K562 (cell line): ENCODE data around the gene LDB2.

ENCODE experiments used
- ESRRA ChIP-seq: fragments of 450-650 bp; IDR thresholded peaks from 2 replicates; pipeline ENCODE4 v1.6.1; 2014; ENCODE audit warnings: low read depth, mild to moderate bottlenecking, moderate library complexity, borderline replicate concordance
- SREBF2 ChIP-seq: sonication (generic); formaldehyde crosslinking; IDR thresholded peaks from 2 replicates; pipeline ENCODE4 v1.4.0; 2020; ENCODE audit warnings: mild to moderate bottlenecking, missing genetic modification reagents
- ZNF24 ChIP-seq: fragments of 450-650 bp; IDR thresholded peaks from 2 replicates; pipeline ENCODE4 v1.6.1; 2016
- TF ChIP-seq, protein P1 (sequence below): fragments of 450-650 bp; IDR thresholded peaks from 2 replicates; pipeline ENCODE4 v1.6.1; 2016; ENCODE audit warnings: missing biosample characterization, missing genetic modification characterization
- TF ChIP-seq, protein P2 (sequence below), 3 experiments: IDR thresholded peaks in 2 of 3; conservative IDR thresholded peaks in 1 of 3; 2 replicates each; pipeline ENCODE4 v1.5.1; 2011 to 2012; ENCODE audit warnings: low read length in 3 of 3, mild to moderate bottlenecking in 3 of 3, control low read depth in 2 of 3, improper control_type of control experiment in 1 of 3, inconsistent platforms in 1 of 3, low read depth in 1 of 3, mixed read lengths in 1 of 3, moderate library complexity in 1 of 3; ENCODE audit not compliant: insufficient read depth in 2 of 3
- TF ChIP-seq, protein P3 (sequence below): sonication (generic); formaldehyde crosslinking; IDR thresholded peaks from 2 replicates; pipeline ENCODE4 v1.8.1; 2023; ENCODE audit warnings: mild to moderate bottlenecking, missing genetic modification reagents

DNA sequence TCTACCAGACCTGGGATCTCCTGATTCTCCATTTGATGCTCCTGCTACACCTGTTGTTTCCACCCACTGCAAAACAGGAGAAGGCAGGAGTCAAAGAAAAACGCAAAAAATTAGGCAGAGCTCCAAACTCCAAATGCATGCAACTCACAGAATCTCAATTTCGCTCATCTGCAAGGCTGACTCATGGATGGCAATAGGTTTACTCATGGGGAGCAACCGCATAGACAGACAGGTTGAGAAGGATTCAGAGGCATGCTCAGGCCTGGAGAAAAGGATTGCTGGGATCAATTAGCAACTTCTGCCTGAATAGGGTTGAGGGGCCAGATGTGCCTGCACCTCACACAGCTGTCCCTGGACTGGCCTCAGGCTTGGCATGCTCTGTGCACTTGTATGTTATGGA is 231.0 kb downstream of the LDB2 start:
- TF ChIP-seq ZNF24 (no peak), SREBF2 (no peak), ESRRA (no peak)
- TF ChIP-seq, protein P1, sequence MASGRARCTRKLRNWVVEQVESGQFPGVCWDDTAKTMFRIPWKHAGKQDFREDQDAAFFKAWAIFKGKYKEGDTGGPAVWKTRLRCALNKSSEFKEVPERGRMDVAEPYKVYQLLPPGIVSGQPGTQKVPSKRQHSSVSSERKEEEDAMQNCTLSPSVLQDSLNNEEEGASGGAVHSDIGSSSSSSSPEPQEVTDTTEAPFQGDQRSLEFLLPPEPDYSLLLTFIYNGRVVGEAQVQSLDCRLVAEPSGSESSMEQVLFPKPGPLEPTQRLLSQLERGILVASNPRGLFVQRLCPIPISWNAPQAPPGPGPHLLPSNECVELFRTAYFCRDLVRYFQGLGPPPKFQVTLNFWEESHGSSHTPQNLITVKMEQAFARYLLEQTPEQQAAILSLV (tag) = no peak
- TF ChIP-seq, protein P2, sequence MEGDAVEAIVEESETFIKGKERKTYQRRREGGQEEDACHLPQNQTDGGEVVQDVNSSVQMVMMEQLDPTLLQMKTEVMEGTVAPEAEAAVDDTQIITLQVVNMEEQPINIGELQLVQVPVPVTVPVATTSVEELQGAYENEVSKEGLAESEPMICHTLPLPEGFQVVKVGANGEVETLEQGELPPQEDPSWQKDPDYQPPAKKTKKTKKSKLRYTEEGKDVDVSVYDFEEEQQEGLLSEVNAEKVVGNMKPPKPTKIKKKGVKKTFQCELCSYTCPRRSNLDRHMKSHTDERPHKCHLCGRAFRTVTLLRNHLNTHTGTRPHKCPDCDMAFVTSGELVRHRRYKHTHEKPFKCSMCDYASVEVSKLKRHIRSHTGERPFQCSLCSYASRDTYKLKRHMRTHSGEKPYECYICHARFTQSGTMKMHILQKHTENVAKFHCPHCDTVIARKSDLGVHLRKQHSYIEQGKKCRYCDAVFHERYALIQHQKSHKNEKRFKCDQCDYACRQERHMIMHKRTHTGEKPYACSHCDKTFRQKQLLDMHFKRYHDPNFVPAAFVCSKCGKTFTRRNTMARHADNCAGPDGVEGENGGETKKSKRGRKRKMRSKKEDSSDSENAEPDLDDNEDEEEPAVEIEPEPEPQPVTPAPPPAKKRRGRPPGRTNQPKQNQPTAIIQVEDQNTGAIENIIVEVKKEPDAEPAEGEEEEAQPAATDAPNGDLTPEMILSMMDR (IDR thresholded peaks at IDR 0.05 in 2 of 3, conservative IDR thresholded peaks at IDR 0.05 in 1 of 3; ENCODE audit: insufficient read depth in 2 of 3, low read depth in 1 of 3, low read length in 3 of 3) = no peak
- TF ChIP-seq, protein P3, sequence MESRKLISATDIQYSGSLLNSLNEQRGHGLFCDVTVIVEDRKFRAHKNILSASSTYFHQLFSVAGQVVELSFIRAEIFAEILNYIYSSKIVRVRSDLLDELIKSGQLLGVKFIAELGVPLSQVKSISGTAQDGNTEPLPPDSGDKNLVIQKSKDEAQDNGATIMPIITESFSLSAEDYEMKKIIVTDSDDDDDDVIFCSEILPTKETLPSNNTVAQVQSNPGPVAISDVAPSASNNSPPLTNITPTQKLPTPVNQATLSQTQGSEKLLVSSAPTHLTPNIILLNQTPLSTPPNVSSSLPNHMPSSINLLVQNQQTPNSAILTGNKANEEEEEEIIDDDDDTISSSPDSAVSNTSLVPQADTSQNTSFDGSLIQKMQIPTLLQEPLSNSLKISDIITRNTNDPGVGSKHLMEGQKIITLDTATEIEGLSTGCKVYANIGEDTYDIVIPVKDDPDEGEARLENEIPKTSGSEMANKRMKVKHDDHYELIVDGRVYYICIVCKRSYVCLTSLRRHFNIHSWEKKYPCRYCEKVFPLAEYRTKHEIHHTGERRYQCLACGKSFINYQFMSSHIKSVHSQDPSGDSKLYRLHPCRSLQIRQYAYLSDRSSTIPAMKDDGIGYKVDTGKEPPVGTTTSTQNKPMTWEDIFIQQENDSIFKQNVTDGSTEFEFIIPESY (CRISPR knock-in tag) = no peak
